Measurements from ENCODE around the gene PRMT9. TPM values are rescaled to one million over a fixed set of nuclear protein-coding genes. Genes with fewer than 3 reads are reported as not detected.

The PRMT9 gene
- total and polyA plus RNA-seq, 2 of the 13 experiments (the other 11 are each of a cell fraction or from before 2014, with no cell fraction given), result 4.0 to 9.7 TPM

- Histone ChIP-seq H2AFZ (ENCODE audit: low read length) (no peak overlapping the region), H3K9ac (ENCODE audit: insufficient read depth, low read depth, low read length) (no peak overlapping the region), H3K36me3 (replicated peaks in 1 of 2; ENCODE audit: control insufficient read depth in 1 of 2, insufficient read depth in 2 of 2, low read length in 2 of 2) (no peaks in the 10 kb centered on the region), H3K9me3 (ENCODE audit: low read length) (no peaks in the 10 kb centered on the region), H4K20me1 (ENCODE audit: insufficient read depth, low read length) (no peaks in the 10 kb centered on the region), H3K4me1 (ENCODE audit: insufficient read depth, low read length) (no peaks in the 10 kb centered on the region), H3K4me2 (ENCODE audit: low read depth, low read length) (no peak overlapping the region), H3K4me3 (replicated peaks in 1 of 3; ENCODE audit: insufficient read depth in 1 of 3, low read depth in 2 of 3, low read length in 3 of 3) (no peak overlapping the region), H3K27me3 (ENCODE audit: control insufficient read depth in 1 of 2, insufficient read depth in 2 of 2, low read length in 2 of 2) (no peaks in the 10 kb centered on the region), H3K79me2 (ENCODE audit: insufficient read depth, low read length) (no peaks in the 10 kb centered on the region), H3K27ac (ENCODE audit: extremely low read length, insufficient read depth, low read length) (no peak overlapping the region)
- no TSS peak for BruUV-seq (replicated peaks)
- WGBS (ENCODE audit: low lambda C conversion rate), result 70% methylated on average over 2 of the region's 2 CpGs
- intact Hi-C loops (cut with micrococcal nuclease; ENCODE audit: unreplicated experiment) (no loop called here), in situ Hi-C loops (cut with HindIII; ENCODE audit: extremely low pct_ligation_motif_present, low pct_unique_long_range_greater_than_20kb) (loop anchor here (10.0 to 25.0 kb wide), 2 partner anchors 443 to 585 kb away; no protein-coding TSS in a partner anchor)
- CTCF ChIA-PET (ENCODE audit: low intra/inter-chr PET ratio, low total read pairs), result interaction anchor here (2.5 kb wide), 1 partner anchor 269 kb away, joined by 7 read pairs; no protein-coding TSS in a partner anchor
- FAIRE-seq (no peak), ATAC-seq (no peak), DNase-seq (ENCODE audit: low spot score) (no peak)
- TF ChIP-seq ZNF234 (CRISPR knock-in tag; conservative IDR thresholded peaks at IDR 0.05) (no peak), GMEB2 (CRISPR knock-in tag; IDR thresholded peaks at IDR 0.05; ENCODE audit: low read depth) (no peak), RCOR2 (CRISPR knock-in tag; IDR thresholded peaks at IDR 0.05) (no peak), BCL3 (CRISPR knock-in tag; IDR thresholded peaks at IDR 0.05) (no peak), SUZ12 (IDR thresholded peaks at IDR 0.05; ENCODE audit: low read depth, low read length) (no peak), ZNF121 (CRISPR knock-in tag; IDR thresholded peaks at IDR 0.05) (no peak)
- POLR2A ChIA-PET, result no interaction called here
Observed at GRCh38 chr4:147597561-147597960, 86.4 kb downstream of the PRMT9 start.

Data from HepG2 (cell line).